NCI-H1092 treated with DMSO at 0.1 percent for 48 hours (cell line): ENCODE data around the gene DPYSL4.

Experiments
- DNase-seq: peaks from one replicate; lab custom pipeline; 2025; lab: John Stamatoyannopoulos, UW

DPYSL4 gene

GRCh38 chr10:132186488-132187429 lies at the start of gene DPYSL4:
Gene DPYSL4, plus strand, starts transcription at chr10:132186948. Its CDS starts 116 bp downstream, at chr10:132187064.
- no peak for DNase-seq

- DNase-seq = no peak
Observed at GRCh38 chr10:132137111-132138072, 49.4 kb upstream of the DPYSL4 start.

- no peak for DNase-seq
Observed at GRCh38 chr10:132138133-132138532, 48.6 kb upstream of the DPYSL4 start.

GRCh38 chr10:132138596-132138995 lies 48.2 kb upstream of the DPYSL4 start:
- no peak for DNase-seq

GRCh38 chr10:132139526-132139925 lies 47.2 kb upstream of the DPYSL4 start:
- DNase-seq = no peak

GRCh38 chr10:132140167-132140925 lies 46.4 kb upstream of the DPYSL4 start:
- no peak for DNase-seq

GRCh38 chr10:132141076-132141475 lies 45.7 kb upstream of the DPYSL4 start:
- DNase-seq = no peak

- DNase-seq = no peak
Observed at GRCh38 chr10:132141526-132142395, 45.0 kb upstream of the DPYSL4 start.

- DNase-seq = peak; percentile 3
Observed at GRCh38 chr10:132142396-132143161, 44.2 kb upstream of the DPYSL4 start.

- DNase-seq = no peak
Observed at GRCh38 chr10:132143162-132143561, 43.6 kb upstream of the DPYSL4 start.

GRCh38 chr10:132144086-132144485 lies 42.7 kb upstream of the DPYSL4 start:
- DNase-seq = no peak

GRCh38 chr10:132145002-132145401 lies 41.7 kb upstream of the DPYSL4 start:
- DNase-seq = no peak

GRCh38 chr10:132145521-132146185 lies 41.1 kb upstream of the DPYSL4 start:
- DNase-seq = no peak

- no peak for DNase-seq
Observed at GRCh38 chr10:132146271-132146671, 40.5 kb upstream of the DPYSL4 start.

- no peak for DNase-seq
Observed at GRCh38 chr10:132146941-132147915, 39.5 kb upstream of the DPYSL4 start.

- DNase-seq = no peak
Observed at GRCh38 chr10:132148261-132149251, 38.2 kb upstream of the DPYSL4 start.

GRCh38 chr10:132149271-132149670 lies 37.5 kb upstream of the DPYSL4 start:
- DNase-seq = no peak
